PC-9 (cell line): Measurements from ENCODE around the gene ITGA2B.

Experiments used
- CTCF ChIP-seq: fragments of 200-600 bp; sonication (generic); conservative IDR thresholded peaks from 2 replicates; pipeline ENCODE4 v1.6.1; 2017; ENCODE audit warnings: mixed run types, antibody characterized with exemption, mild to moderate bottlenecking, moderate library complexity
- EZH2 ChIP-seq: fragments of 200-600 bp; sonication (generic); IDR thresholded peaks from 2 replicates; pipeline ENCODE4 v1.8.0; 2017; ENCODE audit warnings: antibody characterized with exemption, low read depth

- TF ChIP-seq CTCF (no peak), EZH2 (no peak)
Measured at GRCh38 chr17:44376779-44377178, 12.7 kb downstream of the ITGA2B start.
